H1 (cell line): Measurements from ENCODE around the gene STK31. TPM values are rescaled to one million over a fixed set of nuclear protein-coding genes. Genes with fewer than 3 reads are reported as not detected.

Experiments used
- CTCF ChIA-PET: fragments of 300-600 bp; sonication (Branson Sonifier 250); formaldehyde crosslinking; loops from one replicate; lab custom pipeline; 2021; ENCODE audit not compliant: partially characterized antibody; lab: Charles Lee
- POLR2A ChIA-PET: fragments of 300-600 bp; sonication (Branson Sonifier 250); formaldehyde crosslinking; loops from one replicate; lab custom pipeline; 2021; ENCODE audit warnings: inconsistent platforms; ENCODE audit not compliant: partially characterized antibody; lab: Charles Lee
- DNase-seq, 2 experiments: peaks; one replicate each; pipeline versions ENCODE4 v3.0.0 to v3.0.0-alpha.2; 2010 to 2022; ENCODE audit warnings: low spot score in 2 of 2, low read depth in 1 of 2, mixed read lengths in 1 of 2
- FAIRE-seq: peaks from 2 replicates; lab custom pipeline; 2011; peaks lifted over from hg19 to GRCh38; lab: Jason Lieb, UNC
- H2AFZ ChIP-seq: 2 replicates; pipeline ENCODE4 v1.8.1; 2012; ENCODE audit warnings: low read length, inconsistent platforms
- H2AK5ac ChIP-seq: 2 replicates; pipeline ENCODE4 v1.6.1; 2013; ENCODE audit warnings: low read depth, low read length
- H2BK120ac ChIP-seq: replicated peaks from 2 replicates; pipeline ENCODE3; 2013; ENCODE audit warnings: low read depth, low read length, inconsistent platforms
- H2BK12ac ChIP-seq: 2 replicates; pipeline ENCODE4 v1.6.1; 2013; ENCODE audit warnings: low read depth, low read length
- H2BK15ac ChIP-seq: 2 replicates; pipeline ENCODE4 v1.6.1; 2013; ENCODE audit warnings: low read length
- H2BK20ac ChIP-seq: 2 replicates; pipeline ENCODE4 v1.6.1; 2013; ENCODE audit warnings: low read length
- H2BK5ac ChIP-seq: 2 replicates; pipeline ENCODE4 v1.6.1; 2013; ENCODE audit warnings: low read depth, low read length
- H3K14ac ChIP-seq: 2 replicates; pipeline ENCODE4 v1.6.1; 2013; ENCODE audit warnings: inconsistent platforms; ENCODE audit not compliant: insufficient read length
- H3K18ac ChIP-seq: 2 replicates; pipeline ENCODE4 v1.6.1; 2013; ENCODE audit warnings: low read length; ENCODE audit errors: extremely low read depth
- H3K23ac ChIP-seq: 2 replicates; pipeline ENCODE4 v1.6.1; 2013; ENCODE audit warnings: inconsistent platforms; ENCODE audit not compliant: insufficient read length
- H3K23me2 ChIP-seq: 2 replicates; pipeline ENCODE4 v1.6.1; 2013; ENCODE audit warnings: low read depth, low read length
- H3K27ac ChIP-seq: 2 replicates; pipeline ENCODE4 v1.6.1; 2011; ENCODE audit warnings: low read depth, low read length, inconsistent platforms
- H3K27me3 ChIP-seq, 4 experiments: replicated peaks in 1 of 4; 1 replicate in 1 of 4; 2 replicates in 3 of 4; pipeline versions ENCODE4 v1.6.1 to v1.8.1; 2011 to 2013; ENCODE audit warnings: low read length in 3 of 4, mild to moderate bottlenecking in 3 of 4, inconsistent platforms in 2 of 4, mixed read lengths in 2 of 4, moderate library complexity in 1 of 4; ENCODE audit not compliant: control insufficient read depth in 3 of 4, insufficient read depth in 3 of 4; ENCODE audit errors: extremely low read depth in 1 of 4
- H3K36me3 ChIP-seq, 4 experiments: 2 replicates each; pipeline versions ENCODE4 v1.6.1 to v1.8.1; 2011 to 2013; ENCODE audit warnings: mild to moderate bottlenecking in 4 of 4, low read length in 3 of 4, moderate library complexity in 2 of 4, control low read depth in 1 of 4, inconsistent platforms in 1 of 4; ENCODE audit not compliant: insufficient read depth in 4 of 4, control insufficient read depth in 2 of 4
- H3K4ac ChIP-seq: replicated peaks from 2 replicates; pipeline ENCODE3; 2013; ENCODE audit warnings: low read length, low read depth, mixed read lengths, inconsistent platforms; ENCODE audit not compliant: insufficient read length
- H3K4me1 ChIP-seq, 4 experiments: replicated peaks in 1 of 4; 1 replicate in 1 of 4; 2 replicates in 3 of 4; pipeline versions ENCODE4 v1.6.1 to v1.8.1; 2011 to 2013; ENCODE audit warnings: low read length in 3 of 4, inconsistent platforms in 2 of 4, mixed read lengths in 1 of 4; ENCODE audit not compliant: insufficient read depth in 4 of 4, control insufficient read depth in 3 of 4
- H3K4me2 ChIP-seq, 2 experiments: 2 replicates each; pipeline versions ENCODE4 v1.6.1 to v1.8.1; 2011 to 2013; ENCODE audit warnings: low read depth in 2 of 2, low read length in 2 of 2, control low read depth in 1 of 2, inconsistent platforms in 1 of 2, mild to moderate bottlenecking in 1 of 2; ENCODE audit not compliant: insufficient read depth in 1 of 2
- H3K4me3 ChIP-seq, 4 experiments: fragments of 200-600, 300-600 bp in 1 of 4; sonication (generic), shearing (Covaris generic), sonication (Bioruptor Twin) in 1 of 4; 2 replicates each; pipeline versions ENCODE4 v1.5.1 to v1.8.1; 2011 to 2016; ENCODE audit warnings: low read length in 4 of 4, low read depth in 3 of 4, control low read depth in 2 of 4, inconsistent platforms in 2 of 4, mild to moderate bottlenecking in 2 of 4, mixed read lengths in 1 of 4, moderate library complexity in 1 of 4; ENCODE audit not compliant: insufficient read depth in 2 of 4; ENCODE audit errors: extremely low read depth in 1 of 4
- H3K56ac ChIP-seq: replicated peaks from 2 replicates; pipeline ENCODE3; 2013; ENCODE audit warnings: low read depth, mild to moderate bottlenecking, mixed read lengths, low read length, inconsistent platforms; ENCODE audit not compliant: insufficient read length
- H3K79me1 ChIP-seq: 2 replicates; pipeline ENCODE4 v1.6.1; 2013; ENCODE audit warnings: low read depth, low read length, control low read depth
- H3K79me2 ChIP-seq, 2 experiments: 2 replicates each; pipeline versions ENCODE4 v1.6.1 to v1.8.1; 2012 to 2013; ENCODE audit warnings: low read length in 2 of 2, mild to moderate bottlenecking in 2 of 2, inconsistent platforms in 1 of 2; ENCODE audit not compliant: insufficient read depth in 2 of 2, control insufficient read depth in 1 of 2
- H3K9ac ChIP-seq, 4 experiments: replicated peaks in 1 of 4; 1 replicate in 1 of 4; 2 replicates in 3 of 4; pipeline versions ENCODE4 v1.6.1 to v1.8.1; 2011 to 2013; ENCODE audit warnings: low read depth in 3 of 4, low read length in 3 of 4, control low read depth in 2 of 4, mild to moderate bottlenecking in 2 of 4, moderate library complexity in 2 of 4, inconsistent platforms in 1 of 4; ENCODE audit errors: extremely low read depth in 1 of 4
- H3K9me3 ChIP-seq, 2 experiments: 2 replicates each; pipeline versions ENCODE4 v1.6.1 to v1.8.1; 2012 to 2013; ENCODE audit warnings: mild to moderate bottlenecking in 2 of 2, moderate library complexity in 2 of 2, control low read depth in 1 of 2, inconsistent platforms in 1 of 2, low read depth in 1 of 2, low read length in 1 of 2, mixed read lengths in 1 of 2; ENCODE audit not compliant: insufficient read depth in 2 of 2
- H4K20me1 ChIP-seq, 2 experiments: replicated peaks in 1 of 2; 2 replicates each; pipeline versions ENCODE3 to v1.8.1; 2011 to 2013; ENCODE audit warnings: inconsistent platforms in 2 of 2, low read length in 2 of 2, mild to moderate bottlenecking in 1 of 2; ENCODE audit not compliant: insufficient read depth in 2 of 2, control insufficient read depth in 1 of 2
- H4K5ac ChIP-seq: 2 replicates; pipeline ENCODE4 v1.6.1; 2013; ENCODE audit warnings: low read length, low read depth, mixed read lengths, inconsistent platforms; ENCODE audit not compliant: insufficient read length
- H4K8ac ChIP-seq: 2 replicates; pipeline ENCODE4 v1.8.0; 2013; ENCODE audit warnings: mild to moderate bottlenecking, moderate library complexity, low read length, inconsistent platforms; ENCODE audit not compliant: insufficient read depth; ENCODE audit errors: extremely low read depth
- H4K91ac ChIP-seq: replicated peaks from 2 replicates; pipeline ENCODE3; 2013; ENCODE audit warnings: low read length, mixed read lengths, inconsistent platforms; ENCODE audit not compliant: insufficient read length
- CHD2 ChIP-seq: IDR thresholded peaks from 2 replicates; pipeline ENCODE4 v1.6.1; 2012; ENCODE audit warnings: low read length, improper control_type of control experiment
- RAD21 ChIP-seq, 2 experiments: IDR thresholded peaks in 1 of 2; conservative IDR thresholded peaks in 1 of 2; 2 replicates each; pipeline ENCODE4 v1.6.1; 2011; ENCODE audit warnings: low read depth in 2 of 2, low read length in 2 of 2, improper control_type of control experiment in 1 of 2, inconsistent platforms in 1 of 2, mild to moderate bottlenecking in 1 of 2, moderate library complexity in 1 of 2
- SRF ChIP-seq: IDR thresholded peaks from 2 replicates; pipeline ENCODE4 v1.6.1; 2011; ENCODE audit warnings: mild to moderate bottlenecking, low read depth, low read length, moderate library complexity
- TBP ChIP-seq: IDR thresholded peaks from 2 replicates; pipeline ENCODE4 v1.6.1; 2011; ENCODE audit warnings: low read depth, low read length, improper control_type of control experiment
- YY1 ChIP-seq: IDR thresholded peaks from 2 replicates; pipeline ENCODE4 v1.6.1; 2011; ENCODE audit warnings: low read depth, mild to moderate bottlenecking, low read length
- polyA plus RNA-seq, 7 experiments: library from polyadenylated mRNA; depleted of rRNA in 3 of 7; stranded (reverse) in 5 of 7; unstranded in 2 of 7; fragments of >200 nt in 5 of 7; fragments of 200-250 nt in 2 of 7; gene quantifications; 1 replicate in 5 of 7; 2 replicates in 1 of 7; 4 replicates in 1 of 7; pipeline versions ENCODE4 v1.2.1 to v1.2.3, GENCODE V29; 2011 to 2013; ENCODE audit warnings: missing spikeins in 2 of 7, mixed read lengths in 2 of 7
- total RNA-seq: library from RNA; stranded (reverse); fragmentation: NEBNext Ultra II Directional; extraction: Animal tissue kit (Norgen Biotek cat#: 25700); gene quantifications from 2 replicates; pipeline ENCODE4 v1.2.1, GENCODE V29; 2021
- TF ChIP-seq, protein P1 (sequence below): IDR thresholded peaks from 2 replicates; pipeline ENCODE4 v1.6.1; 2012; ENCODE audit warnings: inconsistent platforms

STK31 gene
- total and polyA plus RNA-seq, 2 of the 8 experiments (the other 6 are each of a cell fraction or from before 2014, with no cell fraction given) = 0.15 to 0.32 TPM

DNA sequence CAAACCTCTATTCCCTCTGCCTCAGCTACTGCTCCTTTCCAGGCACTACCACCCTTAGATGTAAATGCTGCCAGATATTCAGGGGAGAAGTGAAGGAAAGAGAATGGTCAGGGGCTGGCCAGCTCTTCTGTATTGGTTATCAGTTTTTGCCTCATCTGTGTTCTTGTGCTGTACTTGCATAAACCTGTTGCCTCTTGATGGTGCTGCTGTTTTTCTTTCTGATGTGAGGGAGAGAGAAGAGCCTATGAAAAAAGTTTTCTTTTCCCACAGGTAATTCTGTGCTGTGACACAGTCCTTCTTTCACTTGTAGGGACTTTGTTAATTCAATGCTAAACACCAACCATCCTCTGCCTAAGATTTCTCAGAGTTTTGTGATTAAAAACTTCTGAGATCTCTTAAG is 57.5 kb downstream of the STK31 start:
- H4K91ac ChIP-seq = no peak overlapping the region
- no peak overlapping the region for H3K4me2 ChIP-seq
- H3K79me1 ChIP-seq = no peaks in the 10 kb centered on the region
- TF ChIP-seq YY1 = no peak
- TF ChIP-seq, protein P1, sequence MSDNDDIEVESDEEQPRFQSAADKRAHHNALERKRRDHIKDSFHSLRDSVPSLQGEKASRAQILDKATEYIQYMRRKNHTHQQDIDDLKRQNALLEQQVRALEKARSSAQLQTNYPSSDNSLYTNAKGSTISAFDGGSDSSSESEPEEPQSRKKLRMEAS = no peak
- no peak for TF ChIP-seq SRF
- no peak for TF ChIP-seq TBP
- TF ChIP-seq RAD21 (IDR thresholded peaks at IDR 0.05 in 1 of 2, conservative IDR thresholded peaks at IDR 0.05 in 1 of 2; ENCODE audit: low read depth in 2 of 2, low read length in 2 of 2) = peak in 1 of 2 experiments; percentile 8; a peak in 2 of 4 replicates
- TF ChIP-seq CHD2 = no peak
- H3K56ac ChIP-seq = no peak overlapping the region
- H3K4me1 ChIP-seq = no peaks in the 10 kb centered on the region; a peak in 1 of 7 replicates
- H4K20me1 ChIP-seq = no peaks in the 10 kb centered on the region
- DNase-seq (no peak), FAIRE-seq (no peak)
- H2BK20ac ChIP-seq = no peak overlapping the region
- H3K36me3 ChIP-seq = no peaks in the 10 kb centered on the region
- no peak overlapping the region for H2BK12ac ChIP-seq
- no peaks in the 10 kb centered on the region; a peak in 1 of 7 replicates for H3K27me3 ChIP-seq
- H4K8ac ChIP-seq = no peak overlapping the region
- H3K79me2 ChIP-seq = no peaks in the 10 kb centered on the region
- H3K9me3 ChIP-seq = no peaks in the 10 kb centered on the region
- H3K4me3 ChIP-seq = no peak overlapping the region
- no peak overlapping the region for H3K4ac ChIP-seq
- H3K14ac ChIP-seq = no peak overlapping the region
- H3K18ac ChIP-seq = no peak overlapping the region
- no peak overlapping the region for H3K23ac ChIP-seq
- H2BK120ac ChIP-seq = no peak overlapping the region
- no peak overlapping the region for H2BK15ac ChIP-seq
- no peak overlapping the region for H2AK5ac ChIP-seq
- POLR2A ChIA-PET = no interaction called here
- CTCF ChIA-PET = interaction anchor here (1.4 kb wide), 1 partner anchor 58 kb away, joined by 7 read pairs; the partner anchor contains the start of gene STK31
- H3K27ac ChIP-seq = no peak overlapping the region
- H3K9ac ChIP-seq = no peak overlapping the region
- no peaks in the 10 kb centered on the region for H3K23me2 ChIP-seq
- no peak overlapping the region for H4K5ac ChIP-seq
- no peak overlapping the region for H2BK5ac ChIP-seq
- no peak overlapping the region for H2AFZ ChIP-seq
